Inflammatory macrophage treated with lipopolysaccharide for 1 hour (primary cell): ENCODE measurements around the gene CD6.
A peak's percentile ranks its signal among the peaks of the same experiment; 100 is the strongest.

ENCODE experiments used
- DNase-seq, 2 donors: peaks; one replicate each; pipeline ENCODE4 v3.0.0-alpha.2; 2020 to 2022

Gene CD6, protein sequence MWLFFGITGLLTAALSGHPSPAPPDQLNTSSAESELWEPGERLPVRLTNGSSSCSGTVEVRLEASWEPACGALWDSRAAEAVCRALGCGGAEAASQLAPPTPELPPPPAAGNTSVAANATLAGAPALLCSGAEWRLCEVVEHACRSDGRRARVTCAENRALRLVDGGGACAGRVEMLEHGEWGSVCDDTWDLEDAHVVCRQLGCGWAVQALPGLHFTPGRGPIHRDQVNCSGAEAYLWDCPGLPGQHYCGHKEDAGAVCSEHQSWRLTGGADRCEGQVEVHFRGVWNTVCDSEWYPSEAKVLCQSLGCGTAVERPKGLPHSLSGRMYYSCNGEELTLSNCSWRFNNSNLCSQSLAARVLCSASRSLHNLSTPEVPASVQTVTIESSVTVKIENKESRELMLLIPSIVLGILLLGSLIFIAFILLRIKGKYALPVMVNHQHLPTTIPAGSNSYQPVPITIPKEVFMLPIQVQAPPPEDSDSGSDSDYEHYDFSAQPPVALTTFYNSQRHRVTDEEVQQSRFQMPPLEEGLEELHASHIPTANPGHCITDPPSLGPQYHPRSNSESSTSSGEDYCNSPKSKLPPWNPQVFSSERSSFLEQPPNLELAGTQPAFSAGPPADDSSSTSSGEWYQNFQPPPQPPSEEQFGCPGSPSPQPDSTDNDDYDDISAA

DNA sequence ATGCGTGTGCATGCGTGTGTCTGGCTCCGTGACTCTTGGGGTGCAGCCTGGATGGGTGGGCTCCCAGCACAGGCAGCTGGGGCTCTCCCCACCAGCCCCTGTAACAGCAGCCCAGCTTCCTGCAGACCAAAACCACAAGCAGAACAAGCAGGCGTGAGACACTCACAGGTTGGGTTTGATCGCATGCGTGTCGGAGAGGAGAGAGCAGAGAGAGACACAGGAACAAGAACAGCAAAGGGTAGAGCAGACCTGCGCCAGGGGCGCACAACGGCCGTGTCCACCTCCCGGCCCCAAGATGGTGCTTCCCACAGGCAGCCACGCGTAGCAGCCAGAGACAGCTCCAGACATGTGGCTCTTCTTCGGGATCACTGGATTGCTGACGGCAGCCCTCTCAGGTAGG lies at the start of gene CD6:
TSS of gene CD6 (plus strand) at position 161 of the 400 bp plus-strand sequence. CDS start at position 347, 186 bp downstream.
- DNase-seq: no peak

DNA sequence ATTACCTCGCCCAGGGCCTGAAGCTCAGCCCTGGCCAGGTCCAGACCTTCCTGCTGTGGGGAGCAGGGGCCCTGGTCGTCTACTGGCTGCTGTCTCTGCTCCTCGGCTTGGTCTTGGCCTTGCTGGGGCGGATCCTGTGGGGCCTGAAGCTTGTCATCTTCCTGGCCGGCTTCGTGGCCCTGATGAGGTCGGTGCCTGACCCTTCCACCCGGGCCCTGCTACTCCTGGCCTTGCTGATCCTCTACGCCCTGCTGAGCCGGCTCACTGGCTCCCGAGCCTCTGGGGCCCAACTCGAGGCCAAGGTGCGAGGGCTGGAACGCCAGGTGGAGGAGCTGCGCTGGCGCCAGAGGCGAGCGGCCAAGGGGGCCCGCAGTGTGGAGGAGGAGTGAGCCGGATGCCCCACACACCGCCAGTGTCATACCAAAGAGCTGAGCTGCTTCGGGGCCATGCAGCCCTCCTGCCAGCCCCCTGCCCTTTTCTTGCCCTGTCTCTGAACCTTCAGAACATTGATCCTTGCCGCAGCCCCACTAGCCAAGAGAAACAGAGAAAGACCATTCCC lies 49.6 kb upstream of the CD6 start:
- DNase-seq: no peak

DNA sequence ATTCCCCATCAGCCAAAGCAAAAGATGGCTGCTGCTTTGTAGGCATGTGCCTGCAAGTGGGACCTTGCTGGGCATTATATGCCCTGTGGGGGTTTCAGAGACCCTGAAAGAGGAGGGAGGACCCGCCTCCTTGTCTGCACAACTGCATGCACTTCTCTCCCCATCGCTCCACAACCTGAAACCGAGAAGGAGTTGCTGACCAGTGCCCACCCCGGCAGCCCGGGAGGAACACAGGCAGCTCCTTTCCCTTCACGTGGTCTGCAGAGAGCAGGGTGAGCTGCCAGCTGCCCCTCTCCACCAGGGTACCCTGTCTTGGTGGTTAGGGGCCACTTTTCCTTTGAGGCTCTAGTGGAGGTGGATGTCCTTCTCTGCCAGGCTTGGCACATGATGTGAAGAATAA lies 48.6 kb upstream of the CD6 start:
- DNase-seq: no peak

DNA sequence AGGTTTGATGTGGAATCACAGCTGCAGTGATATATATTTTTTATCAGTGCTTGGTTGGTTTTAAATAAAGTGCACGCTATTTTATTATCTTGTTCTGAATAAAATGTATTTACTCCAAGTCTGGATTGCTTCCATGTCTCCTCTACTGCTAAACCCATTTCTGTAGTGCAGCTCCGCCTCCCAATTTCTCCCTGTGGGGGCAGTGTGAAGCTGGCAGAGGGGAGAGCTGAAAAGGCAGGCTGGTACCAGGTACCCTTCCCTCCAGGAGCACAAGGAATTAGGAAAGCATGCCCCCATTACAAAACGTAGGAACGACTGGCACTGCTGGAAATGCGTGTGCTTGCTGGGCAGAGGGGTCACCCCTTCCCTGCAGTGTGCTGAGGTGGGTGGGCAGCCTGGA lies 48.2 kb upstream of the CD6 start:
- no peak for DNase-seq

DNA sequence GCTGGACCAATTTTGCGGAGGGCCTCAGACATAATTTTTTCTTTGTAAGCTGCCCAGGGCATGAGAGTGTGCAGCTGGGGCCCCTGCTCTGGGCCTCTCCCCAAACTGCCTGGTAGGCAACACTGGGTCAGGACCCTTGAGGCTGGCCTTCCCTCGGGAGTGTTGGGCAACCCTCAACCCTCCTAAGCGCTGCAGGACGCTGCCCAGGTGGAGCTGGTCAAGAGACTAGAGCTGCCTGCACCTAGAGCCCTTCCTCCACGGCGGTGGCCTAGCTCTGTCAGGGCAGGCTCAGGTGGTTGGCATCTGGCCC lies 47.7 kb upstream of the CD6 start:
- DNase-seq: no peak

DNA sequence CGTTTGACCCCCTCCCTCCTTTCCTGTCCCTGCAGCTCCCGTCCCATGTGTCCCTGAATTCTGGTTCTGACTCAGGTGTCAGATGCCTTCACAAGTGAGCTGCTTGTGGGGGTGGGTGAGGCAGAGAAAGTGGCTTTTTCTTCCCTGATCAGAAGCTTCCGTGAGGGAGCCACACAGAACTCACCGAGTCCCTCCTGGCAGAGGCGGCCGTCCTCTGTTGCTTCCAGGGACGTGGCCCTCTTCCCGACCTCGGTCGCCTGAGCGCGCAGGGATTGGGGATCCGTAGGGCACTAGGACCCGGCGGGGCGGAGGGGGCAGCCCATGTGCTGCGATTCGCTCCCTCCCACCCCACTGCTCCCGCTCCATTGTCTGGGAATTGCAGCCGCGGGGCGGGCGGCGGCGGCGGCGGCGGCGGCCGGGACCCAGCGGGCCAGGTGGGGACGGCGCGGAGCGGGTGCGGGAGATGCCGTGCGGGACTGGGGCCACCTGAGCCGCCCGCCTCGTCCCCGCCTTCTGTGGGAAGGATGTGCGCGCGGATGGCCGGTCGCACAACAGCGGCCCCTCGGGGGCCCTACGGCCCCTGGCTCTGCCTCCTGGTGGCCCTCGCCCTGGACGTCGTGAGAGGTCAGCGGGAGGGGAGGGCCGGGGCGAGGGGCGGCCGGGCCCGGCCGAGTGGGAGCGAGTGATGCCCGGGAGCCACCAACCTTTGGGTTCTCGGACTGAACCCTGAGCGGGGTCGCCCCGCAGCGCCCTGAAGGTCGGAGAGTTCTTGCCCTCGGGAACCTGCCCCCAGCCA lies 47.2 kb upstream of the CD6 start, which contains the start of gene TMEM132A:
TSS of gene TMEM132A (plus strand) at position 351 of the 796 bp plus-strand sequence. CDS start at position 525, 174 bp downstream.
- peak in 1 of 2 donors; percentile 21 for DNase-seq

DNA sequence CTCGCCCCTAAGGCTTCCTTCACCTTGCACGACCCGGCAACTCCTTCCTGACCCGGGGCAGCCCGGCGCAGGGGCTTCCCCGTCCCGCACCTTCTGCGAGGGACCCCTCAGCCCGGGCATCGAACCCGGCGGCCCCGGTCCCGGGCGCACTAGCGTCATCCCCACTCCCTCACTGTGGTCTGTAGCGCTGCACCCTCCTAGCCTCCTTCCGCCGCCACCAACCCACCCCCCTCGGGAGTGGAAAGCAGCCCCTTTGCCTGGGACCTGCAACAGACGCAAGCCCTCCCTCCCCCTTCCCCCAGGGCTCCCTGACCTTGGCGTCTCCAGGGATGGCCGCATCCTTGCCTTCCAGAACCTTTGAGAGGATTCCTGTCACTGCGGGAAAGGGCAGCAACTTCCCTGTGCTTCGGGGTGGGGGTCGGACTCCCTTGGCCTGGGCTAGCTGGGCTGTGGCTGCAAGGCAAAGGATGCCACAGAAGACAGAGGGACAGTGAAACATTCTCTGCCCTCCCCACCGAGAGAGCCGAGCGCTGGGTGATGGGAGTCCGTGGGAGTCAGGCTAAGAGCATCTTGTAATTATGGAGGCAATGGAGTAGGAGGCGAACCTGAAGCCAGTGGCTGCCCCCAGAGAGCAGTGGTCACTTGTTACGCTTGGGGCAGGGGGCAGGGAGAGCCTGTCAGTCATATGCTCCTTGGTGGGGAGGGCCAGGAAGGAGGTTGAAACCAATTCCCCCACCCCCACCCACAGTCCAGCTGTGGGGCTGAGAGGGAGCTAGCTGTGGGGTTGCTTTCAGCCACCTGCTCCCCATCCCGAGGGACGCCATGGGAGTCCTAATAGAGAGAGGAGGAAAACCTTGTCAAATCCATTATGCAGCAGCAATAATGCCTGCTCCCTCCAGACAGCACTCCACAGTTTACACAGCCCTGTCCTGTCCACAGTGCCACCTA lies 46.3 kb upstream of the CD6 start:
- DNase-seq: no peak

DNA sequence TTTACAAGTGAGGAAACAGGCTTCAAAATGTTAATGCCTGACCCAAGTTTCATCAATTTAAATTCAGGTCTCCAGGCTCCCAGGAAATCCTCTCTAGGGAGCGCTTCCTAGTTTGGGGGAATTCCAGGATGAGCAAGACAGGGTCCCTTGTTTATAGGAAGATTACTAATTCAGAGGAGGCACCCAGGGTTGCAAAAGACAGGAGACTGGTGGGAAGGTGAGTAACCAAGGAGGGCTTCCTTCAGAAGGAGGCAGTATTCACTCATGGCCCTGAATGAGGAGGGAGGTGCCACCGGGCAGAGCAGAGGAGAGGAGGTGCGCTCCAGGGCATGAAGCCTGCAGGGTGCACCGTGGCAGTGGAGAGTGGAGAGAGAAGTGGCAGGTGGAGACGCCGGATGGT lies 45.6 kb upstream of the CD6 start:
- DNase-seq: peak; percentile 82 to 91

DNA sequence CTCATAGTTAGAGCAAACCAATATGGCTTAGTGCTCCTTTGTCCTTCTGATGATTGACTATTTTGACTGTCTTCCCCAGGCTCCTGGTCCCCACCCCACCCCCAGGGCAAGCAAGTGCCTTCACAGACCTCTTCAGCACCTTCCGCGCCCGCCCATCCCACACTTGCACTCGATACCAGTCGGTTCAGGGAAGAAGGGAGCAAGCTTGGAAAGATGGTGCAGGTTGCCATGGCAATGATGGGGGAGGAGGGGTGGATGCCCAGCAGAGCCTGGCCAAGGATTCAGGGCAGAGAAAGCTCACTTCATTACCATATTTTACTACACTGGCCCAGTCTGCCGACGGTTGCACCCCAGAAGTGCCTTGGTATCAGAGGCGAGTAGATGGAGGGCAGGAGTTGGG lies 45.0 kb upstream of the CD6 start:
- no peak for DNase-seq

DNA sequence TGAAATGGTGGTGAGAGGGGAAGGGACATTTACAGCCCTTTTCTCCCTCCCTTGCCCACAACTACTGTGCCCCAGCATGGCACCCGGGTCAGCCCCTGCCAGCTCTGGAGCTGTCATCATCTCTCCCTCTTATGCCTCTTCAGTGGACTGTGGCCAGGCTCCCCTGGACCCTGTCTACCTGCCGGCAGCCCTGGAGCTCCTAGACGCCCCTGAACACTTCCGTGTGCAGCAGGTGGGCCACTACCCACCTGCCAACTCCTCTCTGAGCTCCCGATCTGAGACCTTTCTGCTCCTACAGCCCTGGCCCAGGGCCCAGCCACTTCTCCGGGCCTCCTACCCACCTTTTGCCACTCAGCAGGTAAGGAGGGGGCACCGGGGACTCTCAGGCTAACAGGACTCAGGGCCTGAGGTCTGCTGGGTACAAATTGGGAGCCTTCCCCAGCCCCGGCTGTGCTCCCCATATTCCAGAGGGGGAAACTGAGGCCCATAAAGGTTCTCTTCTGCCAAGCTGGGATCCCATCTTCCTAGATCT lies 44.4 kb upstream of the CD6 start:
- DNase-seq: no peak

DNA sequence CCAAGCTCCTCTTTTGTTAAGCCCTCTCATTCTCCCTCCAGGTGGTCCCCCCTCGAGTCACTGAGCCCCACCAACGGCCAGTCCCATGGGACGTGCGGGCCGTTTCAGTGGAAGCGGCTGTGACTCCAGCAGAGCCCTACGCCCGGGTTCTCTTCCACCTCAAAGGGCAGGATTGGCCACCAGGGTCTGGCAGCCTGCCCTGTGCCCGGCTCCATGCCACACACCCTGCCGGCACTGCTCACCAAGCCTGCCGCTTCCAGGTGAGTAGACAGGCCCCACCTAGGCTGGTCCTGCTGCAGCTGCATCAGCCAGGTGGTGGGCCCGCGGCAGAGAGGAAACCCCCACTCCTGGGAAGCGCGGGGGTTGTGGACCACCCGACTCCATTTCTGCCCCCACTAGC lies 43.9 kb upstream of the CD6 start:
- no peak for DNase-seq

DNA sequence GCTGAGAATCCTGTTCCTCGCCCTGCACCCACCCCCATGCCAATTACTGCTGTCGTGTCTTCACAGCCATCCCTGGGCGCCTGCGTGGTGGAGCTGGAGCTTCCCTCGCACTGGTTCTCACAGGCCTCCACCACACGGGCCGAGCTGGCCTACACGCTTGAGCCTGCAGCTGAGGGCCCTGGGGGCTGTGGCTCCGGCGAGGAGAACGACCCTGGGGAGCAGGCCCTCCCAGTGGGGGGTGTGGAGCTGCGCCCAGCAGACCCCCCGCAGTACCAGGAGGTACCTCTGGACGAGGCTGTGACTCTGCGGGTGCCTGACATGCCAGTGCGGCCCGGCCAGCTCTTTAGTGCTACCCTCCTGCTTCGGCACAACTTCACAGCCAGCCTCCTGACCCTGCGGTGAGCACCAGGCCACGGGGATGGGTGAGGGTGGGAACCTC lies 42.9 kb upstream of the CD6 start:
- no peak for DNase-seq

DNA sequence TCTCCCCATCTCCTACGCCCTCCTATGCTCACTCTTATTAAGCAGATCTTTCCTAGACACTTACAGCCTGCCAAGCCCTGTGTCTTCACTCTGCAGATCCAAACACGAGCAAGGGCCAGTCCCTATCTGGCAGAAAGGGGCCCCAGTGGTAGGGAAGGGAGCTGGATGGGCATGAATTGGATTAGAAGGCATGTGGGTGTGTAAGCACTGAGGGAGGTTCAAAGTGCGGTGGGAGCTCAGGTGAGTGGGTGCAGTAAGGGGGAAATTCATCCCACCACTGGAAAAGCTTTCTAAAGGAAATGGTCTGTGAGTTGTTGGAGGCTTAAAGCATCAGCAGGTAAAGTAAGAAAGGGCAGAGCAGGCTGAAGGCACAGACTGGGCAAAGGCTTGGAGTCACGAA lies 41.7 kb upstream of the CD6 start:
- DNase-seq: no peak

DNA sequence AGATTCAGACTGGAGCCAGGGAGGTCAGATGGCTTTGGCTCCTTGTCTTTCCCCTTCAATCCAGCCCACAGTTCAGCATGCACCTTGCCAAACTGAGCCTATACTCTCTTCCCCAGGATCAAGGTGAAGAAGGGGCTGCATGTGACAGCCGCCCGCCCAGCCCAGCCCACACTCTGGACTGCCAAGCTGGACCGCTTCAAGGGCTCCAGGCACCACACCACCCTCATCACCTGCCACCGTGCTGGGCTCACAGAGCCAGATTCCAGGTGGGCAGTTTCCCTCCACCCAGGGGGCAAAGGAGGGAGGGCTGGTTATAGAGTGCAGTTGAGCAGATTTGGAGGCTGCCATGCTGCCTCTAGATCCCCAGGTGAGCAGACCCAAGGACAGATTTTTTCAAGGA lies 41.1 kb upstream of the CD6 start:
- no peak for DNase-seq

DNA sequence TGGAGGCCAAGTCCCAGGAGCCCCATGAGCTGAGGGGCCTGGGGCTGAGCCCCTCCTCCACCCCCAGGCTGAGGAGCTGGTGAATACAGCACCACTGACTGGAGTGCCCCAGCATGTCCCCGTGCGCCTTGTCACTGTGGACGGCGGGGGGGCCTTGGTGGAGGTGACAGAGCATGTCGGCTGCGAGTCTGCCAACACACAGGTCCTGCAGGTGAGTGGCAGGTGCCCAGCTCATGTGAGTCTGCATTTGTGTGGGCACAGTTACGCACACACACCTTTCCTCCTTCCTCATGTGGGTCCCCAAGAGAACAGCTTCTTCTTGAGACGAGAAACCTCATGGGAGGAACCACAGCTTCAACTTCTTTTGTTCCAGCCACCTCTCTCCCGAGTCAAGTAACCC lies 39.6 kb upstream of the CD6 start:
- no peak for DNase-seq

DNA sequence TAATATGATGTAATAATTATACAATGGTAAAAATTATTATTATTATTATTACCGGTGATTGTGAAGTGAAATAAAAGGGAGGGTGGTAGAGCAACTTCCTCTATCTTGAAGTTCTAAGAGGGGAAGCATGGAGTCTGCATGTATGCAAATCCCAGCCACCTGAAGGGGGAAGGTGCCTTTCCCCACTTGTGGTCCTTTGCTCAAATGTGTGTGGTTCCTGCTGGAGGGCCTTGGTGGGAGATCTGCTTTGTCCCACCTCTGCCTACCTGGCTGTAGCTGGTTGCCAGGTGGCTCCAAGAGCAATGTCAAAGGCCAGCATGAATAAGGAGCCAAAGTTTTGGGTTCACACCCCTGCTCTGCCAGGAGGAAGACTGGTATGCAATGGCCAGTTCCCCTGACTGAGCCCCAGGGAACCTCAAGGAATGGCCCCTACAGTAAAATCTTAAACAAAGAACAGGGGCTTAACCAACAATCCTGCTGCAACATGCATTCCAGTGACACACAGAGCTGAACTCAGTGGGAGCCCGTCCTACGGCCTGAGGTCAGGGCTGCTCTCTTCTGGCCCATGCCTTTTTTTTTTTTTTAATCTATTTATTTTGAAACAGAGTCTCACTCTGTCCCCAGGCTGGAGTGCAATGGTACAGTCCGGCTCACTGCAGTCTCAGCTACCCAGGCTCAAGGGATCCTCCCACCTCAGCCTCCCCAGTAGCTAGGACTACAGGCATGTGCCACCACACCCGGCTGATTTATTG lies 38.7 kb upstream of the CD6 start:
- DNase-seq: no peak

DNA sequence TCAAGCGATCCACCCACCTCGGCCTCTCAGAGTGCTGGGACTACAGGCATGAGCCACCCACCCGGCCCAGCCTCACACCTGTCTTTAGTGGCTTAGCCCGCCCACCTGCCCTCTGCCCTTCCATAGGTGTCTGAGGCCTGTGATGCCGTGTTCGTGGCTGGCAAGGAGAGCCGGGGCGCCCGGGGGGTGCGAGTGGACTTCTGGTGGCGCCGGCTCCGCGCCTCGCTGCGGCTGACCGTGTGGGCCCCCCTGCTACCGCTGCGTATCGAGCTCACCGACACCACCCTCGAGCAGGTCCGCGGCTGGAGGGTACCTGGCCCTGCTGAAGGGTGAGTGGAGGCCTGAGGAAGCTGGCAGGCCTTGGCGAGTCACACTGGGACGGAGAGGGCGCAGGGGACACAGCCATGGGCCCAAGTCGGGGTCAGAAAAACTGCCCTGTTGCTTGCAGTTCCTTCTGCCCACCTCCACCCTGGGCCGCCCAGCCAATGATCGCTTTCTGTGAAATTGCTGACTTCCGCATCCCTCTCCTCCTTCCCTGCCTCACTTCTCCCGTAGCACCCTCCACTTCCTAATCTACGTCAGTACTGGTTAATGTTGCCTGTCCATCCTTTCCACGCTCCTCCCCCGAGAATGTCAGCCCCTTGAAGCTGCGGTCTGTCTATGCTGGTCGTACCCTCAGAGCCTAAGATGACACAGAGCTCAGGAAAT lies 37.9 kb upstream of the CD6 start:
- no peak for DNase-seq

DNA sequence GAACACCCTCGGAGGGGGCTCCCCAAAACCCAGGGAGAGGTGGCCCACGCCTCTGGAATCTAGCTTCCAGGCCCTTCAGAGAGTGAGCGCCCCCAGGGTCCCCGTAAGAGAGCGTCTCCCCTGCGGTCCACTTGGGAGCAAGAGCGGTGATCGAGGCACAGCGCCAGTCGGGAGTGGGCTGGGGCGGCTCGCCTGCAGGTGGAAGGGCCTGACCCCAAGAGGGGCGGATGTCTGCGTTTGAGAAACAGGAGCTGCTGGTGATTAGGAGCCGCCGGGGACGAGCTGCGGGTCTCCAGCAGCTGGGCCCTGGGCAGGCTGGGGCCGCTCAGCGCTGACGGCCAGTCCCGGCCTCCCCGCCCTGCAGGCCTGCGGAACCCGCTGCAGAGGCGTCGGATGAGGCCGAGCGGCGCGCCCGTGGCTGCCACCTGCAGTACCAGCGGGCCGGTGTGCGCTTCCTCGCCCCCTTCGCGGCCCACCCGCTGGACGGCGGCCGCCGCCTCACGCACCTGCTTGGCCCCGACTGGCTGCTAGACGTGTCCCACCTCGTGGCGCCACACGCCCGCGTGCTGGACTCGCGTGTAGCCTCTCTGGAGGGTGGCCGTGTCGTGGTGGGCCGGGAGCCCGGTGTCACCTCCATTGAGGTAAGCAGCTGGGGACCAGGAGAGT lies 37.2 kb upstream of the CD6 start:
- no peak for DNase-seq

DNA sequence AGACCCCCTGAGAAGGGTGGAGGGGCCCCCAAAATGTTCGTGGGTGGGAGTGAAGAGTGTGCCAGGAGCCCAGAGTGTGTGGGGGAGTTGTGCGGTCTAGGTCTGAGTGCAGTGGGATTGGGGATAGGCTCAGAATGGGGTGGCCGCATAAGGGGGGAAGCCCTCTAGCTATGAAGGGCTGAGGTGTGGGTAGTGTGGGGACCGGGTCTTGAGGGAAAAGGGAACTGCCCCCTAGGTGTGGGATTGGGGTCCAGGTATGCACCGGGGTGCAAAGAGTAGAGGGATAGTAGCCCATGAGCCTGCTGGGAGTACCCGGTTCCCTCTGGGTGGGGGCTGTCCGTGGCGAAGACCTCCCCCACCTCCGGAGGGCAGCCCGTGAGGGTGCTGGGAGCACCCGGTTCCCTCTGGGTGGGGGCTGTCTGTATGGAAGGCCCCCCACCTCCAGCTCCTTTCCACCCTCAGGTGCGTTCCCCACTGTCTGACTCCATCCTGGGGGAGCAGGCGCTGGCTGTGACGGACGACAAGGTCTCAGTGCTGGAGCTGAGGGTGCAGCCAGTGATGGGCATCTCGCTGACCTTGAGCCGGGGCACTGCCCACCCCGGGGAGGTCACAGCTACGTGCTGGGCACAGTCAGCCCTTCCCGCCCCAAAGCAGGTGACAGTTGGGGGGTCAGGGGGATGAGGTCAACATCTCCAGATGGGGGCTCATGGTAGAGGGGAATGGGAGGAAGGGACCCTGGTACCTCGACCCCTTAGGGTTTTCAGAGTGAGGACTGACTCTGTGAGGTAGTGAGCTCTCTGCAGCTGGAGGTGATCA lies 36.5 kb upstream of the CD6 start:
- DNase-seq: no peak
